NCI-H510A treated with DMSO at 0.1 percent for 48 hours (cell line): ENCODE measurements around the gene ITGA11.
"Not testable (repeated sequence)": the region's sequence is repeated elsewhere in the genome, so short reads cannot be mapped to it uniquely, and the experiment has no call there.

Source experiments
- DNase-seq: peaks from one replicate; lab custom pipeline; 2025; lab: John Stamatoyannopoulos, UW

Gene ITGA11

DNA sequence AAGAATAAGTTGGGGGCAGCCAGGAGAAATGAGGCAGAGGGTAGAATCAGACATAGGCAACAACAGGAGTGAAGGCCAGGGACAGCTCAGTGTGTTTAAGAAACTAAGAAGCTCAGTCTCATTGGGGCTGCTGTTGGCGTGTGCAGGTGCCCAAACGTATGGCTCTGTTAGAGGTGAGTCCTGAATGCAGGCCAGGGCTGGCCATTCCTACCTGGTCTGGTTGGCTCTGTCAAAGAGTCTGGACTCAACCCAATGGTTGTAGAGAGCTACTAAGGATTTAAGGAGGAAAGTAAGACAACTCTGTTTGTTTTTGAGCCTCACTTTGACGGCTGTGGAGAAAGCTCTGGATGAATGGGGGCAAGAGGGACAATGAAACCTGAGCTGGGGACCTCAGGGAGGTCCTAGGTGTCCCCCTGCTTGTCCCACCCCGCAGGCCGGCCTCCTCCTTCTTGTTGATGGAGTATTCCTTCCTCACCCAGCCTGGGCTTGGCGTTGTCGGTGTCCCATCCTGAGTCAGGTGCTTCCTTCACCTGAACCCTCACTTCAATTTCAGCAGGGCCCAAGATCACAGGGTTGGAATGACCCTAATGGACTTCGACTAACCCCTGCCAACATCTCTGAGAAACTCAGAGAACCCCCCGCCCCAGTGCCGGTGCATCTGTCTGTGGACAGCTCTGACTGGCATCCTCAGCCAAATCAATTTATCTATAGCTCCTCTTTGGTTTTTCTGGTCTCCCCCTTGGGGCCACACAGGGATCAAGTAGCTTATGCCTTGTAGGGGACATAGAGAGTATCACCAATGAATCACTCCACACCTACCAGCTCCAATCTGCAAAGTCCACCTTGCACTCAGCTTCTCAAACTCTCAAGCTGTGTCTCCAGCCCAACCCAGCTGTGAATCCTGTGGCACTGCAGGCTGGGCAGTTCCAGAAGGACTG, 8.3 kb downstream of the ITGA11 start:
- no peak for DNase-seq

DNA sequence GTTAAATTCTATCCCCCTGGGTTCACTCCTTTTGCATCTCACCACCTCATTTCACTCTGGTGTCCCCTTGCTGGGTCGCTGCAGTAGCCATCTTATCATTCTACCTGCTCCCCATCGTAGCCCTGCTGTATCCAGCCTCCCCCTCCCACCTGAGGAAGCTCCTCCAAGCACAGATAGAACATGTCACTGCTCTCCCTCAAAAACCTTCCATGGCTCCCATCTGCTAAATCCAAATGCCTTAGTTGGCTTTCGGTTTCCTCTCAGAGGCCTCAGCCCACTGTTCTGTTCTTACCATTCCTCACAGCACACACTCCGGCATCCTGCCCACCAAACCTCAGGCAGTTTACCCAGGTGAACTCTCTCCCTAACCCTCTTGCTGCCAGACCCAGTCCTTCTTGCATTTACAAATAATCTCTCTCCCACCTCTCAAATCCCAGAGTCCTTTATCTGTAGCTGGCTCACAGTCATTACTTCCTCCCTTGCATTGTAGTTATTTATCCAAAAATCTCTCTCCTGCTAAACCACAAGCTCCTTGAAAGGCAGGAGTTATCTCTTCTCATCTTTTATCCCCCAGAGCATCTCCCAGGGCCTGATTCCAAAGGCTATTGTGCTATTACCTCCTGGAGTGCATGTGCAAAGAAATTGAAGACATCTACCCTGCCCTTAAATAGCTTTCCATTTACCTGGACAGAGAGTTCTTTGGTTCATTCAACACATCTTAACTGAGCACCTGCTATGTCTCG, 9.4 kb downstream of the ITGA11 start:
- not testable (repeated sequence) for DNase-seq

GRCh38 chr15:68421798-68422402, 10.1 kb downstream of the ITGA11 start:
- no peak for DNase-seq

- DNase-seq: no peak
Observed at GRCh38 chr15:68421115-68421551, 10.8 kb downstream of the ITGA11 start.

- no peak for DNase-seq
Observed at GRCh38 chr15:68420186-68420684, 11.7 kb downstream of the ITGA11 start.

DNA sequence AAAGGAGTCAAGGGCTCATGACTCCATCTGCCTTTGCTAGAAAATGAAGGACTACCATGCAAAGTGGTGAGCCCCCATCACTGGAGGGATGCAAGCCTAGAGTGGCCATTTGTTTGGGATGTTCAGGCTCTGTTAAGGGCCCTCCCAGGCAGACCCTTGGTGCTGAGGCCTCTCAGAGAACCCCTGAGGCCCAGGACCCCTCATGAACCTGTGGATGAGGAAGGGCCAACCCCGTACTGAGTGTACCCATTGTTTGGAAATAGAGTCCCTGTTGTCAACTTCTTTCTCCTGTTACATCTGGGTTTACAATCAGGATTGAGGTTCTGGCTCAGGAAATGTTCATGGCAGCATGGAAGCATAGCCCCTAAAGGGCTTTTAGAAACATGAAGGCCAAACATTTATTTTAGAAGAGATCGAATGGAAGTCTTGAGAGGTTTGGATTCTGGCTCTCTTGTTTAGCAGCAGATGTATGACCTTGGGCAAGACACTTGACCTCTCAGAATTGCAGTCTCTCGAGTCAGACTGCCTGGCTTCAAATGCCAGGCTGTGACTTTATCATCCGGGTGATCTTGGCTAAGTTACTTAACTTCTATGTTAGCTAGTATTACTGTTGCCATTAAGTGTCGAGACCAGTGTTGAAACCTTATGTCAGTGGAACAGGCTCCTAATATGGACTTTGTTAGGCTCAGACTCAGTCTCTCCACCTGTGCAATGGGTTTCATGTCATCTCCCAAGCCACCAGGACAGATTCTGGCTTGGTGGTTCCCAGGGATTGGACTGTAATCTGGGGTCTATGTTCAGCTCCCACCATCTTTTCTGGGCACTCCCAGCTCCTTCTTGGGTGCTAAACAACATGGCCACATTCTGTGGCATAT, 12.4 kb downstream of the ITGA11 start:
- no peak for DNase-seq

- DNase-seq: peak; percentile 17
Observed at GRCh38 chr15:68418611-68419161, 13.3 kb downstream of the ITGA11 start.

- no peak for DNase-seq
Observed at GRCh38 chr15:68417897-68418296, 14.1 kb downstream of the ITGA11 start.

DNA sequence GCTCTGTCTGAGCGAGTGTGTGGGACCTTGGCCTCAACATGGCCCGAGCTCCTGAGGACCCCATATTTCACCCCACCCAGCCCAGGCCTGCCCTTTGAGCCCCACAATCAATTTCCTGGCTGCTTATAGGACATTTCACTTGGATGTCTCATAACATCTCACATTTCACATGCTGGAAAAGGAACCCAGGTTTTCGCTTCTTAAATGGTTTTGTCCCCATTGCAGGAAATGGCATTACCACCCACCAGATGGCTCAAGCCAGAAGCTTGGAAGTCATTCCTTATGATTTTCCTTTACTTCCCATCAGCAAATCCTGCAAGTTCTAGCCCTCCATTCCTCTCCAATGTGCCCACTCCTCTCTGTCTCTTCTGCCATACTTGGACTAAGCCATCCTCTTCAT, 14.9 kb downstream of the ITGA11 start:
- no peak for DNase-seq

GRCh38 chr15:68416158-68416535, 15.8 kb downstream of the ITGA11 start:
- no peak for DNase-seq

DNA sequence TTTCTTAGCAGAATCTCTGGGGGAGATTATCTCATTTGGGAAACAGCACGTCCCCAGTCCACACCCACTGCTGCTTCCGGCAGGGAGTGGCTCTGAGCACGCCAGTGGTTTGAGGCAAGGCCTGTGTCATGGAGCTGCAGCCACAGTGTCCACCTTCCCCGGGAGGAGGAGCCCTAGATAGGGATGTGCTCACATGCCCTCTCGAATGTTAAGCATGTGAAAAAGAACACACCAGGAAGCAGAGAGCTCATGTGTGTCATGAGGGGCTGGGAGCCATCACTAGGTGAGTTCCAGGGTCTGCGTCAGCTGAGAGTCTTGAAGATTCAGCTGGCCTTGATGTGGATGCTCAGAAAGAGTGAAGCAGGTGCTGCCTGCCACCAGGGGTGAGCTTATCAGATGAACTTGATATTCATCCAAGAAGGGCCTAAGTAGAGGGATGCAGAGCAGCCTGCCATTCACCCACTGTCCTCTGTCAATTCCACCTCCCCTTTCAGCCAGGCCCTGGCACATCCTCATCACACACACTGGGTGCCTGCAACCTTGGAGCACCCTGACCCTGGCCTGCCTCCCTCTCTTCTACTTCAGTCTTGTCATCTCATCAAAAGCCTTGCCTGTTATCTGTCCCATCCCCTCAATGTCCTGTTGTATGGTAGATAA, 16.3 kb downstream of the ITGA11 start:
- DNase-seq: no peak

- no peak for DNase-seq
Observed at GRCh38 chr15:68415061-68415460, 16.9 kb downstream of the ITGA11 start.

GRCh38 chr15:68414591-68414990, 17.4 kb downstream of the ITGA11 start:
- no peak for DNase-seq

GRCh38 chr15:68414206-68414555, 17.8 kb downstream of the ITGA11 start:
- no peak for DNase-seq

GRCh38 chr15:68413363-68414205, 18.4 kb downstream of the ITGA11 start:
- DNase-seq: no peak

DNA sequence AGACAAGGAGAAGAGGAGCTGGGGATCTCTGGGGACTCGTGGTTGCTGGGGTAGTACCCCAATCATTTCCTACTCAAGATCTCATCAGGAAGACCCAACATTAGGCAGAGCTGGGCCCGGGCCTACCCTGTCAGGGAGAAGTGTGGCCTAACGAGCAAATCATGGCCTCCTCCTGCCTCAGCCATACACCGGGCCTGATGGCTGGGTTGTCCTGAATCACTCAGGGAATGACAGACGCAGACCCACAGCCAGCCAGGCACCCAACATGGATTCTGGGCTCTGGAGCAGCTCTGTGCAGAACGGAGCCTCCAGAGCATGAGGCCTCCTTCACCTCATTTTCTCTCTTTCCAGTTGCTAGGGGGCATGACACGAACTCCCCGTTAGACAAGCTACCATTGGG, 19.7 kb downstream of the ITGA11 start:
- DNase-seq: no peak

GRCh38 chr15:68411735-68412134, 20.2 kb downstream of the ITGA11 start:
- no peak for DNase-seq

- no peak for DNase-seq
Observed at GRCh38 chr15:68411343-68411675, 20.7 kb downstream of the ITGA11 start.

DNA sequence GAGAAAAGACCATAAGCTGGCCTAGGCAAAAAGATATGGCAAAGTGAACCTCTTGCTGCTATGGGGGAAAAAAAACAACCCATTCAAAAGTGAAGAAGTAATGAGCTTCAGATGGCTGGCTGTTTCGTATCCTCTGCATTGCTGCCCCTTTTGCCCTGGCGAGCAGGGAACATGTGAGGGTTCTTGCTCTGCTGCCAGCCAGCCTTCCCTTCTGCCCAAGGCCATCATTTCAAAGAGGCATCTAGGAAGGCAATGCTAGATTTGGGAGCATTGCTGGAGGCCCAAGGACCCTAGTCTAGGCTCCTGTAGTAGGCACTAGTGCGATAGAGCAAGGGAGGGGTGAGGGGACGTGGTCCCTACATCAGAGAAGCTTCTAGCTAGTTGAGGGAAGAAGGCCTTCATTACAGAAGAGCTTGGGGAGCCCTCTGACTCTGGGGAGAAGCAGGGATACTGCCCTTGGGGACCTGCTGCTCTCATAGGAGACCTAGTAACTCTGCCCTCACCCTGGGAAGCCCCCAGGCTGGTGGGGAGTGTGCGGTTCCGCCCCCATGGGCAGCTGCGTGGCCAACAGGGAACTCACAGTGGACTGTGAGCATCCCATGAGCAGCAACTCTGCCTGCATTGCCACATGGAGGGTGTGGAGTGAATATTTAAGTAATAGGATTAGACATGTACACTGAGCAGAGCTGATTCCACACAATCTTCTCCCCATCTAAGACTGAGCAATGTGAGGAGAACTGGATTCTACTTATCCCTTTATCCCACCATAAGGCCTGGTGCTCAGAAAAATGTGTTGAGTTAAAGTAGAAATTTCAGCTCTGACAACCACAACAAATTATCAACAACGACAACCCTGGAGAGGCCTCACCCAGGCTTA, 21.3 kb downstream of the ITGA11 start:
- no peak for DNase-seq
